Measurements from ENCODE around the gene BAIAP2. TPM values are rescaled to one million over a fixed set of nuclear protein-coding genes. Genes with fewer than 3 reads are reported as not detected.

BAIAP2 gene
- total and polyA plus RNA-seq, 8 donors, result 4.7 to 16.4 (median 11.1) TPM

DNA sequence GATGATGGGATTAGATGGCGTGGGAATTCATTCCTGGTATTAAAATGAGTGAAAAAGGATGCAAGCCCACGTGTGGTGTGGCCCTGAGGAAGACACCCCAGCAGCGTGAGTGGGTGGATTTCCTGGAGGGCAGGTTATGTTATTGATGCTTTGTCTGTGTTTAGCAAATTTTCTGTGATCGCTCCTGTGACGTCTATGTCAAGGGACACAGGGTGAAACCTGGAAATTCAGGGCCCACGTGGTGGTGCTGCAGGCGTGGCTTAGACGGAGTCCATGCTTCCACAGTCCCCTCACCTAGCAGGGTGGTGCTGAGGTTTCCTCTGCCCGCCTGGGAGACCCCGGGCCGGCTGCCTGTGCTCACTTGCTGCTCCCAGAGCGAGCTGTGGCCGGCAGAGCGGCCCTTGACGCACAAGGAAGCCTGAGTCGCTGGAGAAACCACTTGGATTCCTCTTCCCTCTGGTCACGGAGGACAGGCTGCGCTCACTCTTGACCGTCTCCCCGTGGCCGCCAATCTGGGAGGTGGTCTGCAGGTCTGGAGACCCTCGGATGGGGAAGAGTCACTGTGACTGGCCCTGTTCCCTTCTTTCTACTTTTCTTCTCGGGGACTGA is 23.4 kb downstream of the BAIAP2 start:
- H3K4me1 ChIP-seq, result no peaks in the 10 kb centered on the region
- WGBS, 2 donors, result 76 to 88% methylated on average over 23 of the region's 23 CpGs
- H3K27ac ChIP-seq, result no peak overlapping the region
- intact Hi-C loops (cut with DNase I), result no loop called here
- no peaks in the 10 kb centered on the region for H3K36me3 ChIP-seq
- TF ChIP-seq, protein P1, sequence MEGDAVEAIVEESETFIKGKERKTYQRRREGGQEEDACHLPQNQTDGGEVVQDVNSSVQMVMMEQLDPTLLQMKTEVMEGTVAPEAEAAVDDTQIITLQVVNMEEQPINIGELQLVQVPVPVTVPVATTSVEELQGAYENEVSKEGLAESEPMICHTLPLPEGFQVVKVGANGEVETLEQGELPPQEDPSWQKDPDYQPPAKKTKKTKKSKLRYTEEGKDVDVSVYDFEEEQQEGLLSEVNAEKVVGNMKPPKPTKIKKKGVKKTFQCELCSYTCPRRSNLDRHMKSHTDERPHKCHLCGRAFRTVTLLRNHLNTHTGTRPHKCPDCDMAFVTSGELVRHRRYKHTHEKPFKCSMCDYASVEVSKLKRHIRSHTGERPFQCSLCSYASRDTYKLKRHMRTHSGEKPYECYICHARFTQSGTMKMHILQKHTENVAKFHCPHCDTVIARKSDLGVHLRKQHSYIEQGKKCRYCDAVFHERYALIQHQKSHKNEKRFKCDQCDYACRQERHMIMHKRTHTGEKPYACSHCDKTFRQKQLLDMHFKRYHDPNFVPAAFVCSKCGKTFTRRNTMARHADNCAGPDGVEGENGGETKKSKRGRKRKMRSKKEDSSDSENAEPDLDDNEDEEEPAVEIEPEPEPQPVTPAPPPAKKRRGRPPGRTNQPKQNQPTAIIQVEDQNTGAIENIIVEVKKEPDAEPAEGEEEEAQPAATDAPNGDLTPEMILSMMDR (IDR thresholded peaks at IDR 0.05), result no peak
- no peaks in the 10 kb centered on the region for H3K9me3 ChIP-seq
- H3K4me3 ChIP-seq, result no peak overlapping the region
- FAIRE-seq, result no peak
- no peak for ATAC-seq
- no peak for DNase-seq
- no peaks in the 10 kb centered on the region for H3K27me3 ChIP-seq

DNA sequence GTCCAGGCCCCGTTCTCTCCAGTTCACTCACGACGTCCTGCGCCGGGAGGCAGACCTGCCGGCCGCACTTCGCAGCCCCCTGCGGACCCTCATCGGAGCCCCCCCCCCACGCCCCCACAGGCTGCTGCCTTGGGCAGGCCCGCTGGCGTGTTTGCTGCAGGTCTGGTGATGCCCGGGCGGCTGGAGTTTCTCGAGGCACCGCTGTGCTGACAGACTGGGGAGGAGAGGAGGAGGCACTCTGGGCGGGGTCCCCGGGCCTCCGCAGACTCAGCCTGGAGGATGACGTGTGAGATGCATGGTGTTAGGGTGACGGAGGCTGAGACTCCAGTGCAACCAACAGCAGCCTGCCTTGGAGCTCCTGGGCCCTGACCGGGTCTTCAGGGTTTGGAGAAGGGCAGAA is 24.1 kb downstream of the BAIAP2 start:
- 84 to 92% methylated on average over 22 to 23 of the region's 23 CpGs for WGBS, 2 donors
- Histone ChIP-seq H3K36me3 (no peaks in the 10 kb centered on the region), H3K27ac (no peak overlapping the region), H3K27me3 (no peaks in the 10 kb centered on the region), H3K4me3 (no peak overlapping the region), H3K4me1 (no peaks in the 10 kb centered on the region), H3K9me3 (no peaks in the 10 kb centered on the region)
- intact Hi-C loops (cut with DNase I), result no loop called here
- TF ChIP-seq, protein P1 (IDR thresholded peaks at IDR 0.05), result no peak
- ATAC-seq (no peak), DNase-seq (no peak), FAIRE-seq (no peak)

DNA sequence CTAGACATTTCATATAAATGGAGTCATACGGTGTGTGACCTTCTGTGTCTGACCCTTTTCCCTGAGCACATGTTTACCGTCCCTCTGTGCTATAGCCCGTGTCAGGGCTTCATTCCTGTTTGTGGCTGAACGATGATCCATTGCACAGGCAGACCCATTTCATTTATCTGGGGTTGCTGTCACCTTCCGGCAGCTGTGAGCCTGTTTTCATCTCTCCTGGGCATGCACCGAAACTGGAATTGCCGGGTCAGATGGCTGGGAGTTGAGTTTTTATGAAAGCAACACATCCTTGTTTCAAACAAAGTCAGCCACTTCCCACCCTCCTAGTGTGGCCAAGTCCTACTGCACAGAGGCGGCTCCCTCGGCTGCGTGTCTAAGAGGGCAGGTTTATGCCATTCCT is 25.5 kb downstream of the BAIAP2 start:
- TF ChIP-seq, protein P1 (IDR thresholded peaks at IDR 0.05), result no peak
- WGBS, 2 donors, result 83 to 88% methylated on average over 10 of the region's 10 CpGs
- H3K4me1 ChIP-seq, result no peaks in the 10 kb centered on the region
- no peak overlapping the region for H3K27ac ChIP-seq
- no peaks in the 10 kb centered on the region for H3K36me3 ChIP-seq
- intact Hi-C loops (cut with DNase I), result no loop called here
- no peaks in the 10 kb centered on the region for H3K27me3 ChIP-seq
- H3K9me3 ChIP-seq, result no peaks in the 10 kb centered on the region
- DNase-seq (no peak), ATAC-seq (no peak), FAIRE-seq (no peak)
- H3K4me3 ChIP-seq, result no peak overlapping the region

DNA sequence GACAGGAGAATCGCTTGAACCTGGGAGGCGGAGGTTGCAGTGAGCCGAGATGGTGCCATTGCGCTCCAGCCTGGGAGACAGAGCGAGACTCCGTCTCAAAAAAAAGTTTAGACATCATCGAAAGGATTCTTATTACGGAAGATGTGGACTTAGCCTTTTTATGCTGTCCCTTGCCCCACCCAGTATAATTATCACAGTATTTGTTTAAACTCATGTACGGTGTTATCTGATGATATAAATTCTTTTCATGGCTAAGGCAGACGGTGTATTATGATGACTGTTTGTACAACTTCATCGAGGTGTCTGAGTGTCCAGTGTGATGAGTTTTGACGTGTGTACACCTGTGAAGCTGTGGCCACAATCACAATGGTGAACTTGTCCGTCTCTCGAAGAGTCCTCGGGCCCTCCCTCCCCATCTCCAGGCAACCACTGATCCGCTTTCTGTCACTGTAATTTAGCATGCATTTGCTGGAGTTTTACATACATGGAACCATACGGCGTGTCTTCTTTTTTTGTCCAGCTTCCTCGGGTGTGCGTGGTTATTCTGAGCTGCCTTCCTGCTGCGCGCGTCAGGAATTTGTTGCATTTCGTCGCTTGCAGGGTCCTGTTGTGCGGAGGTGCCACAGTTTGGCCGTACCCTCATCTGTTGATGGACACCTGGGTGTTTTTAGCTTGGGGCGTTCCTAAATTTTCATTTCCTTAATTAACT is 26.2 kb downstream of the BAIAP2 start:
- Histone ChIP-seq H3K4me3 (no peak overlapping the region), H3K9me3 (no peaks in the 10 kb centered on the region), H3K27me3 (no peaks in the 10 kb centered on the region), H3K36me3 (no peaks in the 10 kb centered on the region), H3K27ac (no peak overlapping the region), H3K4me1 (no peaks in the 10 kb centered on the region)
- 85 to 89% methylated on average over 28 of the region's 28 CpGs for WGBS, 2 donors
- TF ChIP-seq, protein P1 (IDR thresholded peaks at IDR 0.05), result no peak
- DNase-seq (no peak), ATAC-seq (no peak), FAIRE-seq (no peak)
- intact Hi-C loops (cut with DNase I), result no loop called here
